ENCODE results near the gene YWHAG.
A peak's percentile ranks its signal among the peaks of the same experiment; 100 is the strongest.
"Not testable (repeated sequence)": the region's sequence is repeated elsewhere in the genome, so short reads cannot be mapped to it uniquely, and the experiment has no call there.

Gene YWHAG

DNA sequence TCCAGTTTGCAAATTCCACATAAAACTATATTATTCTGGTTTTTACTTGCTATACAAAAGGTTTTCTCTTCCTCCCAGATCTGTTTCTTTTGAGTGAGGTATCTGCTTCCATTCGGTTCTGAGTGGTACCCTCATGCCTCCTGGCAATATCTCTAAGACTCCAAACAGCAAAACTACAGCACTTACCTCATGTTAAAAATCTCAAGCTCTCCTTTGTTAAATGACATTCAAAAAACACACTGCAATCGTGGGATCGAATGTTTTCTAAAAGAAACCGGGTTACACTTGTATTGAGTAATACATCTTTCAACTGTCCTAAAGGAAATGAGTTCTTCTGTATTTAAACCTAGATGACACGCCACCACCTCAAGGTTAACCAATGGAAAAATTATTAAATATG is 11.1 kb downstream of the YWHAG start:
- no peak for DNase-seq (ENCODE audit: low read depth)

DNA sequence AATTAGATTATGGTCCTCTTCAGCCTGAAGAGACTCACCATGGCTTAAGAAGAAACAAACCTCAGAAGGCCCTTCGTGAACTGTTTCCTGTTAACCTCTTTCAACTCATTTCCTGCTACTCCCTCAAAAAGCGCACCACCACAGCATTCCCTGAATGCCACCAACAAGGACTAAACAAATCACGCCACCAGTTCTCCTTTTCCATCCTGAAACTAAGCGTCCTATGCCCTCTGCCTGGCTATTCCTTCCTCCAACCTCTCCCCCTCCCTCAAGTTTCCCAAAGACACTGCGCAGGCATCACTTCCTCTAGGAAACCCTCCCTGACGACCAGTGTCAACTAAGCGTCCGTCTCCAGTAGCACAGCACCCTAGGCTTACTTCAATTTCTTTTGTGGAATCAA is 12.0 kb downstream of the YWHAG start:
- DNase-seq (ENCODE audit: low read depth), result peak; percentile 30

DNA sequence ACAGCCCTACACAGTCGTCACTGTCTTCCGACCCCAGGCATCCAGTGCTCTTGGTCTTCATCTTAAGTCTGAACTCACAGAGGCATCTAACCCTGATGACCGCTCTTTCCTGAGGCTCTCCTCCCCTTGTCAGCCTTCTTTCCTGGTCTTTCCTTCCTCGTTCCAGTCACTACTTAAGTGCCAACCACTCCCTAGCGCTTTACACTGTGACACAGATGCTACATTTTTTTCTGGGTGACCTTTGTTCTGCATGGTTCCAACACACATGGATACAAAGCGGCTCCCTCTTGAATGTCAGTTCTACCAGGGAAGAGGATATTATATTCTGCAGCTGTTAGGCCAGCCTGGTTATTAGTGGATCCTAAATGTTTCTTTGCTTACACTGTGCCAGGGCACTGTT is 12.7 kb downstream of the YWHAG start:
- DNase-seq (ENCODE audit: low read depth), result no peak

- DNase-seq (ENCODE audit: low read depth), result no peak
Measured at GRCh38 chr7:76343931-76344321, 14.9 kb downstream of the YWHAG start.

- no peak for DNase-seq (ENCODE audit: low read depth)
Measured at GRCh38 chr7:76343294-76343930, 15.4 kb downstream of the YWHAG start.

GRCh38 chr7:76342222-76342621 is 16.6 kb downstream of the YWHAG start:
- DNase-seq (ENCODE audit: low read depth), result no peak

- DNase-seq (ENCODE audit: low read depth), result peak; percentile 84
Measured at GRCh38 chr7:76340617-76341131, 18.1 kb downstream of the YWHAG start.

DNA sequence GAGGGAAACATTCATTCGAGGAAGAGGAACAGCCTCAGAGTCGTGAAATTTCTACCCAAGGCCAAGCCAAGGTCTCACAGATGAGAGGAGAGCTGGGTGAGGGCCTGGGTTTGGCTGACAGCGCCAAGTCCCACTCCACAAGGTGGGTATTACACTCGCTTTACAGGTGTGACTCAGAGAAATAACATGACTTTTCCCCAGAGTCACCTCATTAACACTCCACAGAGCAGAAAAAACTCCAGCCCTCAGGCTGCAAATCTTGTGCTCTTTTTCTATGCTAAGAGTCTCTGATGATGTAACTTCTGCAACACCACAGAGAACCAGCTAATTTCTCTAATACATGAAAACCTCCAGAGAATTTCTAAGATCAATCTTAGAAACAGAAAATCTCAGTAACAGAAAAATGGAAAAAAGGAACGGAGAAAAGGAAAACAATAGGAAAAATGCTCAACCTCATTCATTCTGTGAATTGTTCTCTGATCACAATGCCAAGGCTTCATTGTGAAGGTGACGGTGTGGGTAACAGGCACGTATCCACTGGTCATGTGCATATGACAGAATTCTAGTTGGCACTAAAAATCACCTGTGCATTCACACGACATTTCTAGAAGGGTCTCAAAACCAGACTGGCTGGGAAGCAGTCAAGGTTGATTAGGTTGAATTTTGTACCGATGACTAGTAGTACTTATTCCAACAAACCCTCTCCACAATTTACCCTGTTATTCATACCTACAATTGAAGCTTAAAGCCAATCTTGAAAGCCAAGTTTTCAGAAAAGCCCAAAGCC is 20.3 kb downstream of the YWHAG start:
- peak; percentile 57 for DNase-seq (ENCODE audit: low read depth)

- no peak for DNase-seq (ENCODE audit: low read depth)
Measured at GRCh38 chr7:76337147-76337546, 21.6 kb downstream of the YWHAG start.

DNA sequence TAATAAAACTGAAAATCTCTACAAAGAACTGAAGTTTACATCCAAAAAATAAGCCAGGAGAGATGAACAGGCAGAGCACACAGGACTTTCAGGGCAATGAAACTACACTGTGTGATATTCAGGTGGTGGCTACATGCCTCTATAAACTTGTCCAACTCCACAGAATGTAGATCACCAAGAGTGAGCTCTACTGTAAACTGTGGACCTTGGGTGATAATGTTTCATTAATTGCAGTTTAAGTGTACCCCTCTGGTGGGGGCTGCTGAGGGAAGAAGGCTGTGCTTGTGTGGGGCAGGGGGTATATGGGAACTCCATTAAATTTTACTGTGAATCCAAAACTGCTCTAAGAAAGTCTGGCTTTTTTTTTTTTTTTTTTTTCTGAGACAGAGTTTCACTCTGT is 22.7 kb downstream of the YWHAG start:
- no peak for DNase-seq (ENCODE audit: low read depth)

DNA sequence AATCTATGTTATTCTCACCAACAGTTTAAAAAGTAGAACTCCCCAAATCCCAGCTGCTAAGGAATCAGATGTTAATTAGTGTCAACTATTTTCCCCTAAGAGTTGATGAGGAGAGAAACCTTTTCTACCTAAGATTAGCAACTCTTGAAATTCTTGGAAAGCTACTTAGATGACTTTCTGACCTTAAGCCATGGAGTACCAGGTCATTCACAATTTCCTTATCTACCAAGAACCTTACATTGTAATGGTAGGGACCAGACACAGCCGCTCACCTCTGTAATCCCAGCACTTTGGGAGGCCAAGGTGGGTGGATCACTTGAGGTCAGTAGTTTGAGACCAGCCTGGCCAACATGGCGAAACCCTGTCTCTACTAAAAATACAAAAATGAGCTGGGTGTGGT is 23.4 kb downstream of the YWHAG start:
- DNase-seq (ENCODE audit: low read depth), result not testable (repeated sequence)

DNA sequence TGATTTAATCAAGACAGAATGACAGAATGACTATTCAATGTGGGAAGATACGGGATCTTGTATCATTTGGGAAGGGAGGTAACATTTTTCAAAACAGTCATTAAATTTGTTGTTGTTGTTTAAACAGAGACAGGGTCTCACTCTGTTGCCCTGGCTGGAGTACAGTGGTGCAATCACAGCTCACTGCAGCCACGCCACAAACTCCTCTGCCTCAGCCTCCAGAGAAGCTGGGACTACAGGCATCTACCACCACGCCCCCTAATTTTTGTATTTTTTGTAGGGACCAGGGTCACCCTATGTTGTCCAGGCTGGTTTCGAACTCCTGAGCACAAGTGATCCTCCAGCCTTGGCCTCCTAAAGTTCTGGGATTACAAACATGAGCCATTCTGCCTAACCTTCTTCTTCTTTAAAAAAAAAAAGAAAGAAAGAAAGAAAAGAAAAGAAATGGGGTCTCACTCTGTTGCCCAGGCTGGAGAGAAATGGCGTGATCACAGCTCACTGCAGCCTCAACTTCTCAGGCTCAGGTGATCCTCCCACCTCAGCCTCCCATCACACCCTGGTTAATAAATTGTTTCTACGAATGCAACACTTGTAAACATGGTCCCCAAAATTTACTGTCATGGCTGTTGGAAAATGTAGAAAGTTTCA is 24.3 kb downstream of the YWHAG start:
- DNase-seq (ENCODE audit: low read depth), result no peak

- DNase-seq (ENCODE audit: low read depth), result no peak
Measured at GRCh38 chr7:76333511-76334101, 25.2 kb downstream of the YWHAG start.

DNA sequence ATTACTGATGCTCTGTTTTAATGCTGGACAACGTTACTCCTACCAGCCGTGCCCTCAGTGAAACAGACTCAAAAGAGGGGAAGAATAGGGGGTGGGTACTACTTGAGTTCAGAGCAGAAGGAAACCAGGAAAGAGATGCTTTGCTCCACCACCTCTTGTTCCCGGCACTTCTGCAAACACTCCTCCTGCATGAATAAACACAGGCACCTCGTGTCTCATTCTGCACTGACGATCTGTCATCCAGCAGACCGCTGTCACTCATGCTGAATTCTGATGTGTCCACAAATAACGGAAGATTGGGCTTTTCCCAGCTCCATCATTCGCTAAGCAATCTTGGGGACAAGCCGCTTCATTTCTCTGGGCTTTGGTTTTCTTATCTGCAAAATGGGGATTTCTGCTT is 26.7 kb downstream of the YWHAG start:
- no peak for DNase-seq (ENCODE audit: low read depth)

DNA sequence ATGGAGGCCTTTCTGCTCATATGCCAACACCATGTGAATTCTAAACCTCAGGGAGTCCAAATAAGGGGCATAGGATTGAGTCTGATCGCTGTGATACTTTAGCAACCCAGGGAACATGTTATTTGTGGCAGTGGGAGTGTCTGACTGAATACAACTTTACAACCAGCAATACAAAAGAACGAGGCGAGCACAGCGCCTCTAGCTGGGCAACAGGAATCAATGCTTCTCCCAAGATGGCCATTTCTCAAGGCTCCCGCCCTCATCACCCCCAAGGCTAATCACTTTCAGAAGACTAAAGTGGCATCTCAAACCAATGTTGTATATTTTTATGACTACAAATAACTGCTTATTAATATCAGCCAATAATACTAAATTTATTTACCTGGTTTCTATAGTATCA is 28.1 kb downstream of the YWHAG start:
- DNase-seq (ENCODE audit: low read depth), result no peak

DNA sequence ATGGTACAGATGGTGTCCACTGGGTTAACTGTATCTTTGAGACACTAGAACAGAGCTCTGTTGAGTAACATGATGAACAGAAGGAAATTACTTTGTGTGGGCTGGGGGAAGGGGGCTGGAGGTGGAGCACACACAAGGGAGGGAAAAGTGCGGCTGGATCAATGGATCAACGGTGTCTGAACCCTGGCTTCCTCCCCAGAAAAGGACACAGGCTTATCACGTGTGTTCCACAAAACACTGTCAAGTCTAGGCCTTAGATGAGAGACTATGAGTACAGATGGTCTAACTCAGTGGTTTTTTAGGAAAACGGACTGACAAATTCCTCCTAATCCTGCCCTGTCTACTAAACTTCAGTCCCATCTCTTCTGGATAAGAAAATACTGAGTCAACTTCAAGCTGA is 28.5 kb downstream of the YWHAG start:
- DNase-seq (ENCODE audit: low read depth), result no peak

GRCh38 chr7:76329479-76329878 is 29.3 kb downstream of the YWHAG start:
- DNase-seq (ENCODE audit: low read depth), result no peak

GRCh38 chr7:76328389-76328788 is 30.4 kb downstream of the YWHAG start:
- DNase-seq (ENCODE audit: low read depth), result no peak

DNA sequence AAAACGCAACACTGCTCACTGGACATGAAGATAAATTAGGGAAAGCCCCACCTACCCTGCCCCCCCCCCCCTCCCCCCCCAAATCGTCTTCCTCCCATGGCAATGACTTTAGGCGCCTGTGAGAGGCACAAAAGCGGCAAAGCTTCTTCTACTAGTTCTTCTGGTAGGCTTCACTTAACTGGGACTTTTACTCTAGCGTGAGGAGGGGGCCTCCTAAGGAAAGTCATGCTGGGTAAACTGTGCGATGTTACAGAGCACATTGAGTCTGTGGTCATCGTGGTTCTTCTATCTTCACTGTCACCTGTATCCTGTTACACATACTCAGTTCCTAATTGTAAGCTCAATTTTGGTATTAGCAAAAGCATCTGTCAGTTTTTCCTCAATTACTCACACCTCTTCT is 31.2 kb downstream of the YWHAG start:
- no peak for DNase-seq (ENCODE audit: low read depth)

DNA sequence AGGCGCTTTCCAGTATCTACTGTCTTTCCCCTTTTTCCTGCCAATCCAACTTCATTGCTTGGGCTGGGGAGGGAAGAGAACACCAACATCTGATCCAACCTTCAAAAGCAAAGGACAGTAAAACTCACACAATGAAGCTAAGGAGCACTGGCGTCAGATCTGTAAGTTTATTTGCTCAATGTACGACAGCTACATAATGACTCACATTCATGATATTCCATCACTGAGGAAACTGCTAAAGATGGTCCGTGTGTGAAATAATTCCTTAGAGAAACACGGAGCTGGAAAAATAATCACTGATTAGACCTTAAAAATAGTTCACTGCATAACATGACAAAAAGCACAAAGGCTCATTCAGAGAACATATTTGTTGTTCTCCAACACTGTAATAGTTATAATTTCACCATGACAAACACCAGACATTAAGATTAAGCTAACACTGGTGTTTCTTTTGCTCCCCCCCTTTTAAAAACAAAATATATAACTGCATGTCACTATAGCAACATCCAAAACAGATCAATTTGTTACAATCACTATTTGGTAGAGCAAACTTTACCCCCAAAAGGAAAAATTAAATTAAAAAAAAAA is 32.1 kb downstream of the YWHAG start:
- DNase-seq (ENCODE audit: low read depth), result peak; percentile 70

DNA sequence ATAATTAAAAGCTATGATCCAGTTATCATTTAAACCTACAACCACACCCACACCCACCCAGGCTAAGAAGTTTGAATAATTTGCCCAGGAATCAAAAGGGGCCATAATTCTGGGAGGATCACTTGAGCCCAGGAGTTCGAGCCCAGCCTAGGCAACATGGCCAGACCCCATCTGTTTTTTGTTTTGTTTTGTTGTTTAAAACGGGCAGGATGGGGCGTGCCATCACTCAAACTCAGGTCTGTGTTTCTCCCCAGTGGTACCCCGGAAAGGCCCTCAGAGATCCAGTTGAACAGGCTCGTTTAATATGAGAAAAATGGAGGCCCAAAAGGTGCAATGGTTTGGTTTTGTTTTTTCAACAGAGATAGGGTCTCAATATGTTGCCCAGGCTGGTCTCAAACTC is 33.0 kb downstream of the YWHAG start:
- no peak for DNase-seq (ENCODE audit: low read depth)

GRCh38 chr7:76325092-76325491 is 33.7 kb downstream of the YWHAG start:
- no peak for DNase-seq (ENCODE audit: low read depth)
